Brain microvascular endothelial cell (primary cell): Measurements from ENCODE around the gene ZDHHC8.

Experiments
- DNase-seq: peaks from one replicate; pipeline ENCODE4 v3.0.0-alpha.2; 2020
- H3K27ac ChIP-seq: fragments of 250-450 bp; sonication (Bioruptor Pico); 2 replicates; pipeline ENCODE4 v1.5.1; 2020; ENCODE audit warnings: mild to moderate bottlenecking, moderate library complexity
- H3K27me3 ChIP-seq: fragments of 250-450 bp; sonication (Bioruptor Pico); replicated peaks from 2 replicates; pipeline ENCODE4 v1.5.1; 2020; ENCODE audit warnings: mild to moderate bottlenecking
- H3K36me3 ChIP-seq: fragments of 250-450 bp; sonication (Bioruptor Pico); replicated peaks from 2 replicates; pipeline ENCODE4 v1.5.1; 2020; ENCODE audit warnings: mild to moderate bottlenecking
- H3K4me3 ChIP-seq: 2 replicates; pipeline ENCODE4 v1.5.1; 2011; ENCODE audit warnings: low read depth, mild to moderate bottlenecking, control low read depth, low read length, moderate library complexity
- in situ Hi-C: cut with HindIII; loops from 2 replicates; pipeline ENCODE4 v1.10.0; 2017; ENCODE audit warnings: low sequenced_read_pairs, low pct_ligation_motif_present
- TF ChIP-seq, protein P1 (sequence below): IDR thresholded peaks from 2 replicates; pipeline ENCODE4 v1.5.1; 2011; ENCODE audit warnings: low read depth, mild to moderate bottlenecking, moderate library complexity, low read length, control low read depth, inconsistent platforms; ENCODE audit errors: missing control alignments

ZDHHC8 gene

DNA sequence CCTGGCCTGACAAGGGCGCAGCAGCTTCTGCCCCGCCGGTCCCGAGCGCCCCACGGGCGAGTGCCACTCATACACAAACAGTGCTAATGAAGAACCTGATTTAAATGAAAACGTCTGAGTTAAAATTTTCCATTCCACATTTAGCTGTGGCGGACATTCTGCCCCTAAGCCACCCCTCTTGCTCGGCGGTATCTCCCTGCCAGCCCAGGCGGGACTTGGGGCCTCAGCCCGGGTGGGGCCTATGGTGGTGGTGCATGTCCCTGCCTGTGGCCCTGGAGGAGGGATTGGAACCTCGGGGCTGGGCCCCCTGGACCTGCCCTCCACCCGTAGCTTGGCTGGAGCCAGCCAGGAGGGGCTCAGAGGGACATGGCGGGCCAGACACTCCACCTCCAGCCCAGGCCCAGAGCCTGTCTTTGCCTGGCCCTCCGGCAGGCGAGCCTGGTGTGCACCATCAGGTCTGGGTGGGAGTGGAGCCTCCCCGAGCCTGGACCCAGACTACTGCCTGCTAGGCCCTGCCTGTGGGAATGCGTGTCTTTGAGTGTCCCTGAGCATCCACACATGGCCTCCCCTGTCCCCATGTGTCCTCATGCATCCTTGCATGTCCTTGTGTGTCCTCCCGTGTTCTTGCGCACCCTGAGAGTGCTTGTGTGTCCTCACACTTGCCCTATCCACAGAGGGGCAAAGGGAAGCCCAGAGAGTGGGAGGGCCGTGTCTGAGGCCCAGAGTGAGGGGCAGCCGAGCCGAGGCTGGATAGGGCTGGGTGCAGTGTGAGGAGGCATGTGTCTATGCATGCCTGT, 4.4 kb downstream of the ZDHHC8 start:
- TF ChIP-seq, protein P1, sequence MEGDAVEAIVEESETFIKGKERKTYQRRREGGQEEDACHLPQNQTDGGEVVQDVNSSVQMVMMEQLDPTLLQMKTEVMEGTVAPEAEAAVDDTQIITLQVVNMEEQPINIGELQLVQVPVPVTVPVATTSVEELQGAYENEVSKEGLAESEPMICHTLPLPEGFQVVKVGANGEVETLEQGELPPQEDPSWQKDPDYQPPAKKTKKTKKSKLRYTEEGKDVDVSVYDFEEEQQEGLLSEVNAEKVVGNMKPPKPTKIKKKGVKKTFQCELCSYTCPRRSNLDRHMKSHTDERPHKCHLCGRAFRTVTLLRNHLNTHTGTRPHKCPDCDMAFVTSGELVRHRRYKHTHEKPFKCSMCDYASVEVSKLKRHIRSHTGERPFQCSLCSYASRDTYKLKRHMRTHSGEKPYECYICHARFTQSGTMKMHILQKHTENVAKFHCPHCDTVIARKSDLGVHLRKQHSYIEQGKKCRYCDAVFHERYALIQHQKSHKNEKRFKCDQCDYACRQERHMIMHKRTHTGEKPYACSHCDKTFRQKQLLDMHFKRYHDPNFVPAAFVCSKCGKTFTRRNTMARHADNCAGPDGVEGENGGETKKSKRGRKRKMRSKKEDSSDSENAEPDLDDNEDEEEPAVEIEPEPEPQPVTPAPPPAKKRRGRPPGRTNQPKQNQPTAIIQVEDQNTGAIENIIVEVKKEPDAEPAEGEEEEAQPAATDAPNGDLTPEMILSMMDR: no peak
- Histone ChIP-seq H3K27ac (no peak overlapping the region), H3K27me3 (no peaks in the 10 kb centered on the region), H3K36me3 (peaks cover 14% of the 10 kb centered on the region), H3K4me3 (no peak overlapping the region)
- in situ Hi-C loops: no loop called here
- DNase-seq: no peak

DNA sequence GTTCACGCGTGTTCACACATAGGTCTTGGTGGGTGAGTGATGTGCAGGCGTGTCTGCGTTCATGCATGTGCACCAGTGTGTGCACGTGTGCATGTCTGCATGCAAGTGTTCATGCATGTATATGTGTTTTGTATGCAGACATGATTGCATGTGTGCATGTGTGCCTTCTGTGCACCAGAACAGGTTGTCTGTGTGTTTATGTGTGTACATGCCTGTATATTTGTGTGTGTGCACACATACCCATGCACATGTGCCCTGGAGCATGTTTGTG, 4.9 kb downstream of the ZDHHC8 start:
- in situ Hi-C loops: no loop called here
- Histone ChIP-seq H3K36me3 (peaks cover 14% of the 10 kb centered on the region), H3K27me3 (no peaks in the 10 kb centered on the region), H3K4me3 (no peak overlapping the region), H3K27ac (no peak overlapping the region)
- DNase-seq: no peak
- TF ChIP-seq, protein P1: no peak

DNA sequence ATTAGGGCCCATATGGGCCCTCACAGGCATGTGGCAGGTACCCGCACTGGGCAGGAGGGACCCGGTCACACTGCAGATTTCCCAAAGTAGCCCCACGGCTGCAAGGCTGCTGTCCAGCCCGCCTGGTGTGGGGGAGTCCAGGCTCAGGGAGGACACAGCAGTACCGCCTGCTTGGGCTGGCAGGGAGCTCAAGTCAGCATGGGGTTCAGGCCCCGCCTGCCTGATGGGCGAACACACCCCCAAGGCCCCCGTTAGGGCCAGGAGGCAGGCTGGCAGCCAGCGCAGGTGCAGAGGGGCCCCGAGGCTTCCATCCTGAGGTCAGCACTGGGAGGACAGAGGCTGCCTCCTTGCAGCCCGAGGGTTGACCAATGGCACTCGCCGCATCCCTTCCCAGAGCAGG, 5.5 kb downstream of the ZDHHC8 start:
- Histone ChIP-seq H3K36me3 (peaks cover 14% of the 10 kb centered on the region), H3K4me3 (no peak overlapping the region), H3K27ac (no peak overlapping the region), H3K27me3 (no peaks in the 10 kb centered on the region)
- in situ Hi-C loops: no loop called here
- TF ChIP-seq, protein P1: no peak
- no peak for DNase-seq

DNA sequence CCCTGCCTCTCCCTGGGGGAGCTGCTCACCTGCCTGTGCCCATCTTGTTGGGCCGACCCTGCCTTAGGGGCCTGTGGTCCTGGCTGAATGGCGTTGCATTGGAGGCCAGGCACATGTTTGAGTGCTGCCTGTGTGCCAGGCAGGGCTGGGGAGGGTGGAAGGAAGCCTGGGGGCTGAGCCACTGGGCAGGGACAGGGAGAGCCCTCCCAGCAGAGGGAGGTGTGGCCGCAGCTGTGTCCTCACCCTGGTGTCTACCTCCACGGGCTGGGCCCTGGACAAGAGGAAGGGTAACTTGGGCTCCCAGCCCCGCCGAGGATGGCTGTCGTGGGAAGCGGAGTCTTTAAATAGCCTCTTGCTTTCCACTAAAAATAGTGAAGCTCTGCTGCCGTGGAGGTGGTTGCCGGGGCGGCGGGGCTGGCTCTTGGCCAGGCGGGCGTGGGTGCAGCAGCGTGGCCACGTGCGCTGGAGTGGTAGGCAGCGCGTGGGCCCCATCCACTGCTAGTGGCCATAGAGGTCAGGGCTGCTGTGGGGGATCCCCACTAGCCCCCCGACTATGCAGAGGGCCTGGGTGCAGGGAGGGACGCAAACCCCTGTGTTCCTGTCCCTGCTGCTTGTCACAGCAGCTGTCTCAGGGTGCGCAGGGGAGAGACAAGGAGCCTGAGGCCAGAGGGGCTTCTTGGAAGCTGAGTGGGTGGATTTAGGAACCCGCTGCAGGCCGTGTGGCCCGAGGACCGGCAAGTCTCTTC, 6.2 kb downstream of the ZDHHC8 start:
- Histone ChIP-seq H3K4me3 (no peak overlapping the region), H3K27me3 (no peaks in the 10 kb centered on the region), H3K36me3 (peaks cover 15% of the 10 kb centered on the region), H3K27ac (no peak overlapping the region)
- TF ChIP-seq, protein P1: no peak
- no peak for DNase-seq
- in situ Hi-C loops: no loop called here

DNA sequence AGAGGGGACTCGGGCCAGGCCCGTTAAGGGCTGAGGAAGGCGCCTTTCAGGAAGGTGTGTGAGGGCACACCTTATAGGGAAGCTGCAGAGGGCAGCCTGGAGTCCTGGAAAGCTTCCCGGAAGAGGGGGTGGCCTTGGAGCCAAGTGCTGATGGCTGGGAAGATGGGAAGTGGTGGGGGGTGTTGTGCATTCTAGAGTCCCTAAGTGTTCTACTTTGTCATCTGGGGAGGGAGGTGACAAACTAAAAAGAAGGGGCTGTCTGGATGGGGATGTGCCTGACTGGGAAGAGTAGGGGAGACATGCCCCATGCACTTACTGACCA, 6.8 kb downstream of the ZDHHC8 start:
- Histone ChIP-seq H3K27ac (no peak overlapping the region), H3K4me3 (no peak overlapping the region), H3K27me3 (no peaks in the 10 kb centered on the region), H3K36me3 (peaks cover 20% of the 10 kb centered on the region)
- TF ChIP-seq, protein P1: no peak
- in situ Hi-C loops: no loop called here
- no peak for DNase-seq
